HG03469 (cell line): Measurements from ENCODE around the gene SPON2.

Source experiments
- ATAC-seq: cut with Tn5 transposase; IDR thresholded peaks from one replicate; pipeline ENCODE4 v1.9.1; 2021; ENCODE audit warnings: mild to moderate bottlenecking, moderate library complexity, moderate number of reproducible peaks; ENCODE audit not compliant: unreplicated experiment

The SPON2 gene

DNA sequence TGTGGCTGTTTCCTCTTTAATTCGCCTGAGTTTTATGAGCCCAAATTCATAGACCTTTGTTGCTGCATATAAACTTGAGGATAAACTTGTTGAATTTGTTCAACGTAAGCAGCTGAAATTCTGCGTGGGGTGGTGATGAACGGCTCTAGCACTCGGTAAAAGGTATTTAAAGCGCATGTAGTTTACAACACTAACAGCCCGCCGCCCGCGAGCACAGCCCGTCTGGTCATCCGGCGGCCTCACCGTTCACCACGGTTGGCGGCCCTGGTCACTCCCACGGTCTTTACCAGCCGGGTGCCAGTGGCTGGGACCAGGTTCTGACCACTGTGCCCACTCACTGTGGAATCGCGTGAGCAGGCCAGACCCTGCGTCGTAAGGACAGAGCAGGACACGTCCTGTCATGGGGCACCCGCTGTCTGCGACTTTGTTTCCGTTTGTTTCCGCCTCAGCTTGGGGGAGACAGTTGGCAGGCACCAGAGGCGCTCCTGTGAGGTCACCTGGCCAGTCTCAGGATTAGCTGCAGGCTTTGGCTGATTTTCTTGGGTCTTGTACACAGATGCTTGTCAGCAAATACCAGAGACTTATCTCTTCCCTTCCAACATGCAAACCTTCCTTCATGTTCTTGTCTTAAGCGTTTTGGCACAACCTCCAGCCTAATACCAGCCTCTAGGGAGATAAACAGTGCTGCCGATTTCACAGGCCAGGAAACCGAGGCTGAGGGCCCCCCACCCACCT is 36.8 kb upstream of the SPON2 start:
- no peak for ATAC-seq

DNA sequence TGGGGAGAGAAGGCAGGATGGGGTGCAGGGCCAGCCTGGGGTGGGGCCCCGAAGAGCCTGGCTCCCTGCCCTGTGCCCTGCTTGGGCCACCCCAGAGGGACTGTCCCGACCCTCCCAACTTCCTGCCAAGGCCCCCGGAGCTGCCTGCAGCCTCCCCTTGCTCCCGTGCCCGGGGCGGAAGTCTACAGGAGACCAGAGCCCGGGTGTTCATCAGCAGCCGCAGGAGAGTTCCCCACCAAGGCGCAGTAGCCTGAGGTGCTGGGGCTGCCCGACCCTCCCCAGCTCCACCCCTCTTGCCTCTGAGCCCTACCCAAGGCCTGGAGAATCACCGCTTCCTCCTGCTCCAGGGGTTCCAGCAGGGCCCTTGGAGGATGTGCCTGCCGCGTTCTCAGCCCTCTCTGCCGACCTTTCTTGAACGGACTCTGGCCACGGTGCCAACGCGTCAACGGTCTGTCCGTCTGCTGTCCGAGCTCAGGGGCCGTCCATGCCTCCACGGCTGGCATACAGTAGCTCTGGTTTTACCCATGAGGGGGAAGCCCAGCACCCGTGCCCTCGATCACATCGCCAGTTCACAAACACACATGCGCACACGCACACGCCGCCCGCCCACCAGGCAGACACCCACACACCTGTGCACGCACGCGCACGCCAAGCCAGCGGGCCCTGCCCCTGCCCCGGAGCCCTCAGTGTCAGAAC is 36.0 kb upstream of the SPON2 start:
- ATAC-seq = no peak

DNA sequence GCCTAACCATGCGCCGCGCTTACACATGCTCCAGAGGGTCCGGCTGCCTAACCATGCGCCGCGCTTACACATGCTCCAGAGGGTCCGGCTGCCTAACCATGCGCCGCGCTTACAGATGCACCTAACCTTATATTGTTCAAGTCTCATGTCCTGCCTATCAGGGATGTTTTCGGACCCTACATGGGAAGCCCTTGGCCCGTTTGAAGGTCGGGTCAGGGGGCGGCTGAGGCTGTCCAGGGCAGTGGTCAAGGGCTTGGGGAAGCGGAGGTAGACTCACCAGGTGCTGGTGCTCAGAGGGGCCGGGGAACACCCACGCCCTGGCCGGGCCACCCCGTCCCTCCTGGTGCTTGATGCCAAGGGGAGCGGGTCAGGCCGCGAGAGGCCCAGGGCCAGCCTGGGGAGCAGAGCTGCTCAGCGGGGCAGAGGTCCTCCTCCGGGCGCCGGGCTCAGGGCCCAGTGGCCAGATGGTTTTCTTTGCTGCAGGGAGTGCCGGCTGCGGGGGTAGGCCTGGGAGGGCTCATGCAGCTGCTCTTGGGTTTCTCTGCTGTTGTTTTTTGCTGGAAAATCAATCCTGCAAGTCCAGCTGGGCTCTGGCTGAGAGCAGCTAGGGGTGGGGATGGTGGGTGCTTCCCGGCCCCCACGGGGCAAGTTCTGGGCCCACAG is 35.4 kb upstream of the SPON2 start:
- no peak for ATAC-seq

DNA sequence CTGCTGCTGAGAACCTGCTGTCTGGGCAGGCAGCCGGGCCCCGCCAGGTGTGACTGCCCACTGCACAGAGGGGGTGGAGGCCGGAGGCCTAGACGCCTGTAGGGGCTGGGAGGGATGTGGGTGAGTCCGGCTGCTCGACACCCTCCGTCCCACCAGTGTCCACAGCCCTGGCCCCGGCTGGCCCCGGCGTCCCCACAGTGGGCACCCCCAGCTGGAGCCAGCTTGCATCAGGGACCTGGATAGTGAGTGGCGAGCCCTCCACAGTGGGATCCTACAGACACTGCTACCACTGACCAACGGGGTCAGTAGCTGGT is 34.7 kb upstream of the SPON2 start:
- ATAC-seq = no peak

DNA sequence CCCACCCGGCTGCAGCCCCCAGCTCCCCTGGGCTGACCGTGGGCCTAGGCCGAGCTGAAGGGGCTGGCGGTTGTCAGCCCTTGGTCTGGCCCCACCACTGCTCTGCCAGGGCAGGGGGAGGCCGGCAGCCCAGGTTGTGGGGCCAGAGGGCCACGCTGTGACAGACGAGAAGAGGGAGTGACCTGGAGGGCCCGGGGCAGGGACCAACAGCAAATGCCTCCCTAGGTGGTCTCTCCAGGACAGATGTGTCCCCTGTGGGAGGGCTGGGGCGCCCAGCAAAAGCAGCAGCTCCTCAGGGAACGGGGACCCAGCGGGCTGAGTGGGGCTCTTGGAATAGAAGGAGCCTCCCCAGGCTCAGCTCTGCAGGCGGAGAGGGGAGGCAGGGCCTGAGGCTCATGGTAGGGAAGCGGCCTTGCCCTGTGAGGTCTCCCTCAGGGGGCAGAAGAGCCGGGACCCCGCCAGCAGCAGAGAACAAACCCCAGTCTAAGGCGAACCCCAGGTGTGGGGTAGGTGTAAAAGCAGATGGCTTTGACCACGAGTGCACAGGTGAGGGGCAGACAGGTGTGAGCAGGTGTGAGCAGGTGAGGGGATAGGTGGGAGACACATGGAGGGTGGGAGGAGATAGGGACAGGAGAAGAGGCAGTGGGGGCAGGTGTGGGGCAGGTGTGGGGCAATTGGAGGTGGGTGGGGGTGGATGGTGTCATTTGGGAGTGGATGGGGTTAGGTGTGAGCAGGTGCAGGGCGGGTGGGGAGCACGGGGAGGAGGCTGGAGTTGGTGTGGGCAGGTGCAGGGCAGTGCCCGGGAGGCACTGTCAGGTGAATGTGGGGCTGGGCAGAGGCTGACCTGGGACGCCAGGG is 34.1 kb upstream of the SPON2 start:
- ATAC-seq = no peak

DNA sequence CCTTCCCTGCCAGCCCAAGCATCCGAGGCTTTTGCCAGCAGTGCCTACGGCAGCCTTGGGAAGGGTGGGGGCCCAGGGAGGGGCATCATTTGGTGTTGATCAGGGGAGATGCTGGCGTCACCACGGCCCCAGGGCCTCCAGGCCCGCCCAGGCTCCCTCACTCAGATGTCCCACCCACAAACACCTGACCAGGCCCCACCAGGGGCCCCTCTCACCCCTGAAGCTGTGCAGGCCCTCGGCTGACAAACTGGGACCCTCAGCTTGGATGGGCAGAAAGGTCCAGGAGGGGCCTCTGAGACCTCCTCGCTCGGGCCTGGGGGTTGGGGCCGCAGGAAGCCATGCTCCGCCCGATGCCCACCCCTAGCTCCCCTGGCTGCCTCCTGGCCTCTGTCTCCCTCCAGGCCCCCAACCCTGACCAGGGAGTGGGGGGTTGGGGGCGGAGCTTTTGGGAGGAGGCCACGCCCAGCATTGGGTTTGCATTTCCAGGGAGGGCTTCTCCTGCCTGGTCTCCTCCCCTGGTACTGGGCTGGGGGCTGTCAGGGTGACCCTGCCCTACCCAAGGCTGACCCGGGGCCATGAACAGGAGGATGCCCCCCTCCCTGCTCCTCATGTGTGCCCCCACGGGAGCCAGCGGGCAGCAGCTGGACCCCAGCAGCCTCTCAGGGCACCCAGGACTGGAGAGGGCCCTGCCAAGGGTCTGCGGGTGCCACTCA is 33.4 kb upstream of the SPON2 start:
- no peak for ATAC-seq

DNA sequence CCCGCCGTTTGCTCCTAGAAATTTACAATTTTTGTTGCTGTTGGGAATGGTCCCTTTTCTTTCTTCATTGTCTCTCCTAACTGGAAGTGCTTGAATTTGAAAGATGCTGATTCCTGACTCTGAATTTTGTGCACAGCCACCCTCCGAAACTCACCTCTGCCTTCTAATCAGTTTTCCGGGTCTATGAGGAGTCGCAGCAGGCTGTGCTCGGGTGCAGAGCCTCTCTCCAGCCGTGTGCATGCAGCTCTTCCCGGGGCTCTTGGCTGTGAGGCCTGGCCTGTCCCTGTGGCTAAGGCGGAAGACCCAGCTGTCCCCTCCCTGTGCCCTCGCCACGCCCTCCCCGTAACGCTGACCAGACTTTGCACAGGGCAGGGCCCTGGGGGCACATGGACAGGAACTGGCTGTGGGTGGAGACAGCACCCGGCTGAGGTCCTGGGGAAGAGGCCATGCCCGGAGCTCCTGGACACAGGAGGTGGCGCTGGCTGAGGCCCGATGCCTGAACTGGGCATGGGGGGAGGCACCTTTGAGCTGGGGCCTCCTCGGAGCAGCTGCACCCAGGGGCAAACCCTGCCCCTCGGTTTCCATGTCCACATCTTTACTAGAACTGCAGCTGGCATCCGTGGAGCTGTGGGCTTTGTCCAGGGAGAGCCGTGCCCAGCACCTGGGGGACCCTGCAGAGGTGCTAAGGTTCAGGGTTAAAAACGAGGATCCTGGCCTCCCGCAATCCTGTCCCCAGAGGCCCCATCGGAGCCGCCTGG is 32.6 kb upstream of the SPON2 start:
- ATAC-seq = no peak

DNA sequence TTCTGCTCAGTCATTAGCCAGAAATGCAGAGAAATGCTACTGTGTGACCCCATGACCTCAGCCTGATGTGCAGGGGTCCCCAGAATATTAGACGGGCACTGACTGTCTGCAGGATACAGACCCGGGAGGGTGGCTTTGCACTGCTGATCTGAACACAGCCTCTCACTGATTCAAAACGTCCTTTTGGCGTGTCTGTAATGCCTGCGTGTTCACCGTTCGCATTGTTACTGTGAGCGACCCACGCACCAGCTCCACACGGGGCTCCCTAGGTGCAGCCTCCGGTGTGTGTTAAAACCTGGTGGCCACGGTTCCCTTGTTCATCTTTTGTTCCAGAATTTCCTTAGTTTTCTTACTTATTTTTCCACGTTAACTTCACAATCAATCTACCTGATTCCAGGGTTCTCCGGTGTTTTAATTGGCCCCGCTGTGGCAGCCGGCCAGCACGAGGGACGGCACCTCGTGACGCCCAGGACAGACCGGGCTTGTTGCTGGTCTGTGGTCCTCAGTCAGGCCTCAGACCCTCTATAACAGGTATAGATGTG is 32.0 kb upstream of the SPON2 start:
- ATAC-seq = no peak

DNA sequence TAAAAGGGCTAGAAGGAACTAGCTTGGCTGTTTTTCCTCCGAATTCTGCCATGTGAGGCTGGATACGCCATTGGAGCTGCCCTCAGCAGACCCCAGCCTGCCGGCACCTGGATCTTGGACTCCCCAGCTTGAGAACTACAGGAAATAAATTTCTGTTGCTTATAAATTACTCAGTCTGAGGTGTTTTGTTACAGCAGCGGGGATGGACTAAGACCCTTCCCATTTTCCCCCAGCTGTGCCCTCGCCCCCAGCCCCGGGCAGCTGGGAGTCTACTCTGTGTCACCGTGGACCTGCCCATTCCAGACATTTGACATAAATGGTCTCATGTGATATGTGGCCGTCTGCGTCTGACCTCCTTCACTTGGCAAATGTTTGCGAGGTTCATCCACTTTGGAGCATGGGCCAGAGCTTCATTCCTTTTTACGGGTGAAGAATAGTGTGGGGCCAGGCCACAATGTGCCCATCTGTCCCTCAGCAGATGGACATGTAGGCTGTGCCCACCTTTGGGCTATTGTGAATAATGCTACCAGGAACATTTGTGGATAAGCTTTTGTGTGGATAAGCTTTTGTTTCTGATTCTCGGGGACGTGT is 30.7 kb upstream of the SPON2 start:
- ATAC-seq = no peak

DNA sequence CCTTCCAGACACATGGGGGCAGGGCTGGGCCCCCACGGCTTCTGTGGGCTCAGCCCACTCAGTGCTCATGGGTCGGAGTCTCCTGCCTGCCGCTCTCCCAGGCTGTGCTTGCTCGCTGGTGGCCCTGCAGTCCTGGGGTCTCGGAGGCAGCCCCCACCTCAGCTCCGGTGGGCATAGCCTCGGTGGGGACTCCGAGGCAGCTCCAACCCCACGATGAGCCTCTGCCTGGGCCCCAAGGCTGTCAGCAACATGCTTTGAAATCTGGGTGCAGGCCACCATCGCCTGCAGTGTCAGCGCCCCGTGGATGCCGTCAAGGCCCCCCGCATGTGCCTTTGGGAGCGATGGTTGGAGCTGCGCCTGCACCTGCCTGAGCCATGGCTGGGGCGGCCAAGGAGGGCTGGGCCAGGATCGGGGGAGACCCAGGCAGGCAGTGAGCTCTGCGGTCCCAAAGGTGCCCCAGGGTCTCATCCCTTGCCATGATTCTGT is 30.2 kb upstream of the SPON2 start:
- ATAC-seq = no peak

DNA sequence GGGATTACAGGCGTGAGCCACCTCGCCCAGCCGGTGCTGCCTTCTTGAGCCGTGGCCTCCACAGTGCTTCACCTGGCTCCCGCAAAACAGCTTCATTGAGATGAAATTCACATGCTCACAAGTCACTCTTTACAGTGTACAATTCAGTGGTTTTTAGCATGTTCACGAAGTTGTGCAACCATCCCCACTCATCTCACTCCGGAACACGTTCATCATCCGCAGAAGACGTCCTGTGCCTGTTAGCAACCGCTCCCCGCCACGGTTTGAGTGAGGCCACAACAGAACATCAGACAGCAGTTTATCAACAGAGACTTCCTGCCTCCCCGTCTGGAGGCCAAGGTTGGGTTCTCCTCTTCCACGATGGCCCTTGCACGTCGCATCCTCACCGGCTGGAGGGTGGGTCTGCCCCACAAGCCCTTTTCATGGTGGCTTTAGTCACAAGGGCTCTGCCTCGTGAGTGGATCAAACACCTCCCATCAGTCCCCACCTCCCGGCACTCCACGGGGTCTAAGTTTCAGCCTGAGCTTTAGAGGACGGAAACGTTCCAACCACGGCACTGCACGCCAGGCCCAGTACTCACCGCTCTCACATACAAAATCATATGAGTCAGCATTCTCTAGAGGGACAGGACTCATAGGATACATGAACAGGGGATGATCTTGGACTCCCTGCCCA is 29.6 kb upstream of the SPON2 start:
- ATAC-seq = no peak

DNA sequence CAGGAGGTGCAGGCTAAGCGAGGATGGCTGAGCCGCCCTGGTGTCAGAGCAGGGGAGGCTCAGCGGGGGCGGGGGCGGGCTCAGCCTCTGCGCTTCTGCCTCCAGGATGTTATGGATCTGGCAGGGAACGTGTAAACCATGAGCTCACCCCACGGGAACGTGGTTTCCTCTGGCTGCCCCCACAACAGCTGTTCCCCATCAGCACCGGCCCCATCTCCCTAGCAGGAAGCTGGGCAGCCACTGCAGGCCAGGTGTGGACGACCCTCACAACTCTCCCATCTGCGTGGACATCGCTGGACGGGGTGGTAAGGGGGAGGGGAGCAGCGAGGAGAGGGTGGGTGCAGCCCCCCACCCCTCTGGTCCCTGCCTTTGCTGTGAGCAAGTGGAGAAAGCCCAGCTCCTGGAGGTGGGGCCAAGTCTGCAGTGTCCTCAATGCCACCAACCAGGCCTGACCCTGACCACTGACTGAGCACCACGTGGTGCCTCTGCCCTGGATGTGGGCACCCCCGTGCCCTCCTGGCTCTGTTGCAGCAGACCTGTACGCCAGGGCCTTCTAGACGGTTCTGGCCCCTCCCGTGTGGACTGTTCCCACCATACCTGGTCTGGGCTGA is 28.1 kb upstream of the SPON2 start:
- no peak for ATAC-seq

DNA sequence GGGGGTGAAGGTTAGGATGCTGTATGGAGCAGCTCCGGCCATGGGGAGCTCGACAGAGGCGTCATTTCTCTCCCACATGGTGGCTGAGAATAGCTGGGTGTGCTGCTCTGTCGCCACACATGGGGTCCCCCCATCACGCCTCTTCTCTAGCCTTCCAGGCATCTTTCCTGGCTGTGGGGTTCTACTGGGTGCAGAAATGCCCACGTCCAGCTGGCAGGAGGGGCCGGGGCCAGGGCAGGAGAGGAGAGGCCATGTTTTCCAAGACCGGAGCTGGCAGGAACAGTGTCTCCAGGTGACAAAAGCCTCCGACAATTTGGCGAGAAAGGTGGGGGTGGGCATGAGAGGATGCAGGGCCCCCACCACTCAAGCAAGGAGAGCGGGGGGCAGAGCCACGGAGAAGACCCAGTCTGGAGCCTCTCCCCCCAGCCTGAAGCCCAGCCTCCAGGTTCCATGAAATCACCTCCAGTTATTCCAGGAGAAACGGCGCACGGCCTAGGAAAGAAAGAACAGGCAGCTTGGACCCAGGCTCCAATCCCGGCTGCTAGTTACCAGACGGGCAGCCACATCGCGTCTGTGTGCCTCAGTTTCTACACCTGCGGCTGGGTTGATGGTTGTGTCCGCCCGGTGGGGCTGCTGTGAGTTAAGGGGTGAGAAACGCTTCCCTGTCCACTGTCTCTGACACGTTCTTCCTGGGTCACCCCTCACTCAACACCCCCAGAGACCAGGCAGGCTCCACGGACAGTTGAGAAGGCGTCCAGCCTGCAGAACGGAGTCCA is 27.4 kb upstream of the SPON2 start:
- ATAC-seq = no peak

DNA sequence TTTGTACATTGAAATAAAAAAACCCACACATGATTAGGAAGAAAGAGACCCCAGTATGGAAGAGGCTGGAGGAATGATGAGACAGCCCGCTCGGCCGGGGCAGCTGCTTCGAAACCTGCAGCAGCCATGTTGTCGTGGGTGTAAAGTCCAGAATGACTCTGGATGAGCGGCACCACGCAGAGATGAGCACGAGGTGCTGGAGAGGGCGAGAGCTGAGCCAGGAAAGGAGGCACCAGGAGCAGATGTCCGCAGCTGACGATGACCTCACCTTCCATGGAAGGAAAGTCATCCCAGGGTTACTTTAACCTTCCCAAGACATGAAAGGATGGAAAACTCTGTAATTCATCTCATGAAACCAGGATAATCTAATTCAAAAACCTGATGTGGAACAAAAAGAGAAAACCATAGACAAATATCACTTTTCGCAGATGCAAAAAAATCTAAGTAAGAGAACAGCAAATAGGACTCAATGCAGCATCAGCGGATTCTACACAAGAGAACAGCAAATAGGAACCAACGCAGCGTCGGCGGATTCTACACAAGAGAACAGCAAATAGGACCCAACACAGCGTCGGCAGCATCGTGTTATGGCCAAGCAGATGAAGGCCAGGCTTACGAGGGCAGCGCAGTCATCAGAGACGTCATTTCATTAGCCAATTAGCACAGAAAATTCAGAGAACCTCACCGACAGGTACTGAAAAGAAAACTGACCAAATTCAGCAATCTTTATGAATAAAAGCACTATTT is 25.9 kb upstream of the SPON2 start:
- ATAC-seq = no peak

DNA sequence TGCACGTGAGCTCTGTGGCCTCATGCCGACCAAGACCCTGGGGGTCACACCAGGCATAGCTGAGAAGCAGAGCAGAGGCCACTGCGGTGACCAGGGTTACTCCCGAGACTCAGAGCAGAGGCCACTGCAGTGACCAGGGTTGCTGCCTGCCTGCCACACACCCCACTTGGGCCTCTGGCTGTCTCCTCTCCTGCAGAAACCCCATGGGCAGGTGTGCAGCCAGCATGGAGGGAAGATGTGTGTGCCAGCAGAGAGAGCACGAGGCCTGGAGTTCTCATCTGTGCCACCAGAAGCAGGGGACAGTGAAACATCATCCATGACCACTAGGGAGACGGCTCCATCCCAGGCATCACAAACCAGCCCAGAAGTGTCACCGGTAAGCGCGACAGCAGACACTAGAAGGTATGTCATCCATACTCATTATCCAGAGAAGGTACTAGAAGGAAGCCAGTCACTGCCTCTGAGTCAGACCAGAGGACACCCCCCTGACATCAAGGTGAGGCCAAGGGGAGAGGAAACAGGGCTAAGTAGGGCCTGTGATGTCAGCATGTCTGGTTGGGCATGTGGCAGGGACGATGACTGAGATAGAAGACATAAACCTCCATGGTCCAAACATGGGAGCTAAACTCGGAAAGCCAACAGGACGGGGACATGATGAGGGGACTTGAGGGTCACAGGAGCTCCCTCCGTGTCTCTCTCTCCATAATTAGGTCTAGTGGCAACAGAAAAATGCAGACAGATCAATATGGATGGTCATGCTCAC is 24.2 kb upstream of the SPON2 start:
- no peak for ATAC-seq

DNA sequence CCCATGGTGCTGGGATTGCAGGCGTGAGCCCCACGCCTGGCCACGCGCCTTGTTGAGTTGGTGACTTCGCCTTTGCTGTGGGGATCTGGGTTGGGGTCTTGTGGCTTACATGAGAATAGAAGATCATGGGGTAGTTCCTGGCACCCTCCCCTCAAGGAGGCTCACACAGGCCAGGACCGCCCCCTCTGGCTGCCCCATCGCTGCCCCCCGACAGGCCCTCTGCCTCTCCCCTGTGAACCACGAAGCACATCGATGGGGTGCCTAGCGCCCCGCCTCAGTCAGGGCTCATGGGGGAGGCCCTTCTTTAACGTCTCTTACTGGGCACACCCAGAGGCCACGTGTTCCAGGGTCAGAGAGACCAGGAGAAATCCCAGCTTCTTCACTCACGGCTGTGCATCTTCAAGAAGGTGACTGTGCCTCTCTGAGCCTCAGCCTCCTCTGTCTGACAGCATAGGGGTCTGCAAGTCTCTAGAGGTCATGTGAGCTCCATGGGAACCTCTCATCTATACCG is 23.6 kb upstream of the SPON2 start:
- ATAC-seq = no peak
